T47D (cell line): ENCODE measurements around the gene CDKN2AIPNL.
"Not testable (repeated sequence)": the region's sequence is repeated elsewhere in the genome, so short reads cannot be mapped to it uniquely, and the experiment has no call there.

ENCODE experiments used
- DNase-seq, 2 experiments: peaks; one replicate each; pipeline versions ENCODE4 v3.0.0 to v3.0.0-alpha.2; 2011 to 2012; ENCODE audit warnings: low read depth in 1 of 2, low spot score in 1 of 2
- JUND ChIP-seq: IDR thresholded peaks from 2 replicates; pipeline ENCODE4 v1.6.1; 2012; ENCODE audit warnings: low read depth
- in situ Hi-C: cut with HindIII; loops from 2 replicates; pipeline ENCODE4 v1.10.0; 2016; ENCODE audit warnings: low sequenced_read_pairs, low pct_unique_long_range_greater_than_20kb

Gene CDKN2AIPNL

GRCh38 chr5:134374232-134374631 lies 37.4 kb downstream of the CDKN2AIPNL start:
- in situ Hi-C loops, result no loop called here
- peak; percentile 23 to 69 for DNase-seq

GRCh38 chr5:134373633-134374032 lies 38.0 kb downstream of the CDKN2AIPNL start:
- in situ Hi-C loops, DNase-seq: not testable (repeated sequence)

More at GRCh38 chr5:134374232-134374631, 37.4 kb downstream of the CDKN2AIPNL start:
- no peak for TF ChIP-seq JUND

- peak in 1 of 2 experiments; percentile 58 for DNase-seq
Measured at GRCh38 chr5:134371834-134372340, 39.8 kb downstream of the CDKN2AIPNL start.

GRCh38 chr5:134370871-134371833 lies 40.5 kb downstream of the CDKN2AIPNL start, which contains the start of gene UBE2B:
Gene UBE2B (plus strand): TSS chr5:134371569. CDS start chr5:134371596, 27 bp downstream.
- in situ Hi-C loops, result no loop called here
- peak; percentile 82 to 100 for DNase-seq
- no peak; the same call in 1 of the 2 replicates for TF ChIP-seq JUND

More at GRCh38 chr5:134371834-134372340, 39.8 kb downstream of the CDKN2AIPNL start:
- no peak for TF ChIP-seq JUND
- in situ Hi-C loops, result no loop called here

GRCh38 chr5:134370311-134370870 lies 41.3 kb downstream of the CDKN2AIPNL start:
- in situ Hi-C loops, result no loop called here
- TF ChIP-seq JUND, result no peak
- no peak for DNase-seq

- in situ Hi-C loops, result no loop called here
- no peak for DNase-seq
- no peak for TF ChIP-seq JUND
Measured at GRCh38 chr5:134365604-134366003, 46.1 kb downstream of the CDKN2AIPNL start.

GRCh38 chr5:134355681-134356080 lies 56.0 kb downstream of the CDKN2AIPNL start:
- no peak for TF ChIP-seq JUND
- in situ Hi-C loops, result no loop called here
- no peak for DNase-seq
